Astrocyte of the hippocampus (primary cell): Measurements from ENCODE around the gene ST14.

ENCODE experiments used
- DNase-seq: peaks from one replicate; pipeline ENCODE4 v3.0.0; 2011; ENCODE audit warnings: low read depth, low spot score

ST14 gene

GRCh38 chr11:130133716-130134115 is 25.9 kb upstream of the ST14 start:
- no peak for DNase-seq

DNA sequence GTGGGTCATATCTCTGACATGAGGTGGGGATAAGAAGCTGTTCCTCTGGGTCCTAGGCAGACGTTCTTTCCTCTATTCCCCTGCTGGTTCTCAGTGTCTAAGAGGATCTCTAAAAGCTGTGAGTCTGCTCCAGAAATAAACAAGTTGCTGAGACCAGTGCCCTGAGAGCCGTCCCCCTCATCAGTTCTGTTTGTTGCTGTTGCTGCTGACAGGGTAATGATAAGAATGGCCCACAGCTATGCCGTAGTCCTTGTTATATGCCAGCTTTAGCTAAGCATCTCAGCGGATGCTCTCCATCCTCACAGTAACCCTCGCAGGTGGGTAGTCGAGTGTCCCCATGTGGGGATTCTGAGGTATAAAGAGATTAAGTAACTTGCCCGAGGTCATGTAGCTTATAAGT is 23.5 kb upstream of the ST14 start:
- DNase-seq: no peak

DNA sequence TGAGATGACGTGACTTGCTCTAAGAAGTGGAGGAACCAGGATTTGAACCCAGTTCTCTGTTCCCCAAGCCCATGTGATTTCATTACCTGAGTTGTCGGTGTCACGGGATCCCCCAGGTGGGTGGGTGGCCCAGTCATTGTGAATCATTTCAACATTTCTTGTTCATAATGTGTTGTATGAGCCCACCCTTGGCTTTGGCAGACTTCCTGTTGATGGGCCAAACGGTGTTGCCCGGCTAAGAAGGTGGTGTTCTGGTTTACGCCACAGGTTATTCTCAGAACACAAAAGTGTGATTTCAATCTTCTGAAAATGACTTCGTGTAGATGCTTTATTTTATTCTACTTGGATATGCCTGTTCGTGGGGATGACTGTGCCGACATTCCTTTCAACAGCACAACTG is 21.6 kb upstream of the ST14 start:
- DNase-seq: no peak

DNA sequence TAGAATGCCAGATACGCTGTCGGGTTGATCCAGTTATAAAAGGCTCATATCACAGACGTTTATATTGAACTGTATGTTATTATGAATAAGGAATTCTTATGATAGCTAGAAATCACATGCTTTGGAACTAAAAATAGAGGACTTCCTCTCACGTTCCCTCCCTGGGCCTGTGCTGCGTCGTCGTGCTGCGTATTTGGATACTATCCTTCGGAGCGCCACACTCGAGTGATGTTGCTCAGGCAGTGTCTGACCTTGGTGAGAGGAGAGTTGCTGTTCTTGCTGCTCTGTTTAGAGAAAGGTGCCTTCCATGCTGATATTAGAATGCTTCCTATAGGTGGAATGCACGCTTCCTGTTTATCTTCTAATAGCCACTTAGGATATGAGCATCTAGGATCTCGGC is 20.2 kb upstream of the ST14 start:
- DNase-seq: no peak

GRCh38 chr11:130141561-130142341 is 17.8 kb upstream of the ST14 start:
- DNase-seq: peak; percentile 71

DNA sequence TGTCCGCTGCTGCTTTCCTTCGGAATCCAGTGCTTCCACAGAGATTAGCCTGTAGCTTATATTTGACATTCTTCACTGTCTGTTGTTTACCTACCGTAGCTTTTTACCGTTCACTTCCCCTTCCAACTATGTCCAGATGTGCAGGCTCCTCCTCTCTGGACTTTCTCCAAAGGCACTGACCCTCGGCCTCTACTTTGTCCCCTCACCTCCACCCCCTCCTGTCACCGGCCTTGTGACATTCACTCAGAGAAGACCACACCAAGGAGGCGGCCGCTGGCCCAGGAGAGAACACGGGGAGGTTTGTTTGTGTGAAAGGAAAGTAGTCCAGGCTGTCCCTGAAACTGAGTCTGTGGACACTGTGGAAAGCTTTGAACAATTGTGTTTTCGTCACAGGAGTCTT is 15.4 kb upstream of the ST14 start:
- DNase-seq: no peak

GRCh38 chr11:130144861-130145281 is 14.7 kb upstream of the ST14 start:
- no peak for DNase-seq

DNA sequence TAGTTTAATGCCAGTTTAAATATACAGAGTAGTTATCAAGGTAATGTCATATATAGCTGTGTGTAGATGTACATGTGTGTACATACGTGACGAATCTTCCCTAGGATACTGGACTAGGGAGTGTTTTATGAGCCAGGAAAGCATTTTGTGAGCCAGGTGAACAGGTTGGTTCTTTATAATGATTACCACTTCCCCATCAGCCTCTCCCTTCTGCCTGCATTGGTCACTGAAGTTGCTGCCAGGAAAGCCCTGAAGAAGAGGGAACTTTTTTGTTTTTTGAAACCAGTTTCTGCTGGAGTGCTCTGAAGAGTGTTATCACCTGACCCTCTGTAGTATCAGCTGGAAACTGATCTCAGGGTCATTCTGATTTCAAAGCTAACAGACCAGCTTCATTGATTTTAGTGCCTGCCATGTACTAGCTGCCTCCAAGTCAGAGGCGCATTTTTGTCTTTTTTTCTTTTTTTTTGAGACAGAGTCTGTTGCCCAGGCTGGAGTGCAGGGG is 14.2 kb upstream of the ST14 start:
- DNase-seq: no peak

DNA sequence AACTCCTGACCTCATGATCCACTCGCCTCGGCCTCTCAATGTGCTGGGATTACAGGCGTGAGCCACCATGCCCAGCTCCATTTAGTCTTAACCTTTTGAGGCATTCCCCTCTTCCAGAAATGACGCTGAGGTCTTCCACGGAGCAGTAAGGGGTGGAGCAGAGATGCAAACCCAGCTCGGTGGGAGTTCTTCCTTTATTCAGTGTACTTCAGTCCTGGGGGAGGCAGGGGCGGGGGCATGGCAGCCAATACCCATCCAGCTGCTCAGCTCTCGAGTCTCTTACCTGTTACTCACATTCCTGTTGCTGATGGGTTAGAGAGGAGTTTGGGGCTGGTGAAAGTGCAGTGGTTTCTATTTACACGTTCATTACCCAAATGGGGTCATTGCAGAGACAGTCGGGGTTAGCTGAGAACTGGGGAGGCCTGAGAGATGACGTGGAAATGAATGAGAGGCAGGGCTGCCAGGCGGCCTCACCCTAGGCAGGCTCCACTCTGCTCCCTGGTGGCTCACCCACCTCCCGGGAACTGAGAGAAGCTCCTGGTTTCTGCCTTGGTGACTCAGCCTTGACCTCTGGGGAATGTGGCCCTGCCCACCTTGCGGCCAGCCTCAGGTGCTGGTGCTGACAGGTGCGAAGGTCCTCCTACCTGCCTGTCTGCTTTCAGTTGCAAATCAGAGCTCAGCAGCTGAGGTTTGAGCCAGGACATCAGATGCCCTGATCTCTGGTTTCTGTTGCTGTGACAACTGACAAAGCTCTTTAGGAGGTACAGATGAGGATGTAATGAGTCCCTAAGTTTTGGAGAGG is 13.4 kb upstream of the ST14 start:
- DNase-seq: no peak

DNA sequence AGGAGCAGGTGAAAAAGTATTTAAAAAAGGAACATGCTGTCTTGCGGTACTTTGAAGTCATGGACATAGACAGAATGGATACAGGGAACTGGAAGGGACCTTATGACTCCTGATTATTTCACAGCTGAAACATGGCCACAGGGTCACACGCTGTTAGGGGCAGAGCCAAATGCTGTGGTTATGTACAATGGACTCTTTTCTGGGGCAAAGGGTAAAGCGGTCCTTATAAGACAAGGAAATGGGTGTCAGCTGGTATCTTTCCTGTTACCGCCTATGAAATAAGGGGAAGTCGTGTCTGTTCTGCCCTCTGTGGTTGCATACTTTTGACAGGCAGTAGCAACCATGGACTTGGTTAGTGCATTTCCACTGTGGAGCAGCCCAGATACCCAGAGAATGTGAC is 12.8 kb upstream of the ST14 start:
- DNase-seq: no peak

GRCh38 chr11:130148796-130149326 is 10.7 kb upstream of the ST14 start:
- DNase-seq: no peak

DNA sequence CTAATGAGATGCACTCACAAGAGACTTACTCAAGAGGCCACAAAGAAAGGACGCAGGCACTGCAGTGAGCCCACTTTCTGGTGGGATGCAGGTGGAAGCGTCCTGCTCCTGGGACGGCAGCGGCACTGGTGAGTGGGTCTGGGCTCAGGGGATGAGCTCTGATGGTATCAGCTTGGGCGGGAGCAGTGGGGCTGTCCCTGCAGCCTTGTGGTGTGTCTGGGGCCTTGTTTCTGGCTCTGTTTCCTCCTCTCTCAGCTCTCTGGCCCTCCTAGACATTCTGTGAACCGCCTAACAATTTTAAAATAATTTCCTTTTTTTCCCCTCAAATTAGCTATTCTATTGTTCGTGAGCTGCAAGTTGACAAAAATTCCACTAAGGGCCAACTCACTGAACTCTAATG is 8.8 kb upstream of the ST14 start:
- no peak for DNase-seq

DNA sequence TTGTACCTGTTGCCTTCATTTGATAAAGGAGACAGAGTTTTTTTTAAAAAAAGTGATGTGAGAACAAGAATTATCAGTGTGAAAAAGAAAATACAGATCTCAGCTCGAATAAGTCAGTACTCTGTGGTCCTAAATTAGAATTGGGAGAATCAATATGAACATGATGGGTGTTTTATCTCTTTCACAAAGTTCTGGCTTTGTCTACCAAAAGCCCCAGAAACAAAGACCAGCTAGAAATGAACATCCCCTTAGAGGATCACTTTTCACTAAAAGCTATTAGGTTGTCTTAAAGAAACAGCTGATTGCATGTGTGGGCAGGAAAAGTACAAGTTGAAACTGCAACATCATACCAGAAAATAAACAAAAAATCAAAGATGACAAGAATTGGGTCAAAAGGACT is 8.4 kb upstream of the ST14 start:
- DNase-seq: no peak

GRCh38 chr11:130156108-130157022 is 3.2 kb upstream of the ST14 start:
- peak; percentile 18 for DNase-seq

DNA sequence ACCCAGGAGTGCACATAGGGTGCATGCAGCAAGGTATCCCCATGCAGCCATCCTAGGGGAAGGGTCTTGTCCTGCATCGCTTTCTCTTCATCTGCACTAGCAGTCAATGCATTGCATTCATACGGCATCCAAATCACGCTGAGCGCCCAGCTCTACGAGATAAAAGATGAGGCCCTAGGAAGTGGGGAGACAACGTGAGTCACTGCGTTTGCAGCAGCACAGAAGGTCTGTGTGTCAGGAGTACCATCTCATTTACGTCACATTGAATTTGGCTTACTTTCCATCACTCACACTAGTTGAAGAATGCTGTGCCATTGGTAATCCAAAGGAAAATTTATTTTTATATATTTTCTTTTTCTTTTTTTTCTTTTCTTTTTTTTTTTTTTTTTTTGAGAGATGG is 2.5 kb upstream of the ST14 start:
- no peak for DNase-seq

GRCh38 chr11:130157840-130158239 is 1.7 kb upstream of the ST14 start:
- no peak for DNase-seq

DNA sequence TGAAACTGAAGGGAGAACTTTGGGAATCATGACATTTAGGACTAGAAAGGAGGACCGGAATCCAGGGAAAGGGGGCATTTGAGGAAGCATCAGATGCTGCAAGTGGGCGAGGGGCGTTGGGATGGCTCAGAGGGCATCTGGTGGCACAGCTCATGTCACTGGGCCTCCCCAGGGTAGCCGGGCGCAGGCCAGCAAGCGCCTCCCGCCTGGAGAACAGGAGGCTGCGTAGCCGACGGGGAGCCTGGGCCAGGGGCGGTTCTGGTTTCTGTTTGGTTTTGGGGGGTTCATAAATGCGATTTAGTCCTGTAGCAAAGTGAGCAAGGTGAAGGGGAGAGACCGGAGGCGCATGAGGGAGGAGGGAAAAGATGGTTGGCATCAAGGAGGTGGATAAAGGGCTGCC is 443 bp upstream of the ST14 start:
- no peak for DNase-seq

GRCh38 chr11:130160498-130161155 is 1.0 kb downstream of the ST14 start:
- DNase-seq: no peak

DNA sequence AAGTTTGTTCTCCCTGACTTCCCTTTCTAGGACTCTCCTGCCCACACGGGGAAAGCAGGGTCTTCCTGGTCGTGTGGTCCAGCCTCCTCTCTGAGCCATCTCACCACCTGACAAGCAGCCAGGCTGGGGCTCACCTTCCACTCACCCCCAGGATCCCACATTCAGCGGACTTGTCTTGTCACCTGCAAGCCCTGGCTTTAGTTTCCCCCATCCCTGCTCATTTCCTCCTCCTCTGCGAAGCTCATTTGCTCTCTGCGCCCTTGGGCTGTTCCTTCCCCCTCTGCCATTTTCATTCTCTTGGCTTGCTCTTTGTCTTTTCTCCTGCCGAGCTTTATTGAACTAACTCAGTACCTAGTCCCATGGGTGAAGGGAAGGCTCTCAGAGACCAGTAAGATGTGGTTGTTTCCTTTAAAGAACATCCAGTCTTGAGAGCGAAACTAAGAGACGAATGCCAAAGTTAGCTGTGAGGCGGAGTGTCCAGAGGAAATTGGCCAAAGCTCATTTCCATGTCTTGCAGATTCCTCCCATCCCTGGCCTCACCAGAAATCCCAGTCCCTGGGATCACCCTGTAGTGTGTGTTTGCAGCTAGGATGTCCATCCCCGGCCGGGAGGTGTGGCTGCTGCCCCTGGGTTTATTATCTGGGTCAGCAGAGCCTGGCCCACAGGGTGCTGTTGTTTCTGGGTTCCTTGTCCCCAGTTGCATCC is 2.0 kb downstream of the ST14 start:
- no peak for DNase-seq

DNA sequence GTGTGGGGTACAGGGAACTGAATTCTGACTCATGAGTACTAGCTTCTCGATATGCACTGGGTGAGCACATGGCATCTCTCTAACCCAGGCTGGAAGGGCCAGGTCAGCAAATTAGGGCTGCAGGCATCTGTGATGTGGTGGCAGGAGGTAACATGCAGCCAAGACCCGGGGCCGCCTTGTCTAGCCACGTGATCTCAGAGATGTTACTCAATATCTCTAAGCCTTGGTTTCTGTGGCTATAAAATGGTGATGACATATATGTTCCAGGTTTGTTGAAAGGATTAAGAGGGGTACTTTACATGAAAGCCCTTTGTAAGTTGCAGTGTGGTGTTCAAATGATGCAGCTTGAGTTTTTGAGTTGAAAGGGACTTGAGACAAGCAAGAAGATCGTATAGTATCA is 3.2 kb downstream of the ST14 start:
- DNase-seq: no peak
